Measurements from ENCODE around the gene NUMB.

The NUMB gene

DNA sequence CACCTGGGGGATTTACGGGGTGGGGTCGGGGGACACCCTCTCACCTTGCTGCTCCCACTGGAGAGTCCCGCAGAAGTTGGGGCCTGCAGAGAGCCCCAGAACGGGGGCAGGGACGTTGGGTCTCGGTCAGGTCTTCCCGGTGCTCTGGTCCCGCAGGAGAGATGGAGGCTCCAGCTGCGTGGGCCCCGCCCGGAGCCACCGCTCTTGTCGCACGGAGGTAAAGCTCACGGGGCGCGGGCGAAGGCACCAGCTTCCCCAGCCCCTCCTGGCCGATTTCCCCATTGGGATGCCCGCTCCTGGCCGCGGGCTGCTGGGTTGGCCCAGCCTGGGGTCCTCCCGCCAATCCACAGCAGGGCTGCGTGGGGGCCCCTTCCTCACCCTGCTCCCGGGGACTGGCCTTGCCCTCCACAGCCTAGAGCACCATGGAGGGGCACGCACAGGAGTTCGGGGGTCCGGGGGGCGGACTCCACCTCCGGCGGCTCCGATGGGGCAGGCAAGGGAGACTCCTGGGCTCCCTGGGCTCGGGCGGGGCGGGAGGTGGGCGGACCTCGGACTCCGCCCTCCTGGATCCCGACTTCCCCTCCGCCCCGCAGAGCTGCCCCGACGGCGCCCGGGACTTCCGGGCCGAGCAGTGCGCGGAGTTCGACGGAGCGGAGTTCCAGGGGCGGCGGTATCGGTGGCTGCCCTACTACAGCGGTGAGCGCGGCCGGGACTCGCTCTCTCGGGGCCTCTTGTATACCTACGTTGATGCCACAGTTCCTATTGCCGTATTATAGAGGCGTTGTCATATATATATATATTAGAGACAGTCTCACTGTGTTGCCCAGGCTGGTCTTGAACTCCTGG, 212.6 kb downstream of the NUMB start:
- TF ChIP-seq, protein P1, sequence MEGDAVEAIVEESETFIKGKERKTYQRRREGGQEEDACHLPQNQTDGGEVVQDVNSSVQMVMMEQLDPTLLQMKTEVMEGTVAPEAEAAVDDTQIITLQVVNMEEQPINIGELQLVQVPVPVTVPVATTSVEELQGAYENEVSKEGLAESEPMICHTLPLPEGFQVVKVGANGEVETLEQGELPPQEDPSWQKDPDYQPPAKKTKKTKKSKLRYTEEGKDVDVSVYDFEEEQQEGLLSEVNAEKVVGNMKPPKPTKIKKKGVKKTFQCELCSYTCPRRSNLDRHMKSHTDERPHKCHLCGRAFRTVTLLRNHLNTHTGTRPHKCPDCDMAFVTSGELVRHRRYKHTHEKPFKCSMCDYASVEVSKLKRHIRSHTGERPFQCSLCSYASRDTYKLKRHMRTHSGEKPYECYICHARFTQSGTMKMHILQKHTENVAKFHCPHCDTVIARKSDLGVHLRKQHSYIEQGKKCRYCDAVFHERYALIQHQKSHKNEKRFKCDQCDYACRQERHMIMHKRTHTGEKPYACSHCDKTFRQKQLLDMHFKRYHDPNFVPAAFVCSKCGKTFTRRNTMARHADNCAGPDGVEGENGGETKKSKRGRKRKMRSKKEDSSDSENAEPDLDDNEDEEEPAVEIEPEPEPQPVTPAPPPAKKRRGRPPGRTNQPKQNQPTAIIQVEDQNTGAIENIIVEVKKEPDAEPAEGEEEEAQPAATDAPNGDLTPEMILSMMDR (conservative IDR thresholded peaks at IDR 0.05): no peak
- no peak overlapping the region for H3K27ac ChIP-seq

DNA sequence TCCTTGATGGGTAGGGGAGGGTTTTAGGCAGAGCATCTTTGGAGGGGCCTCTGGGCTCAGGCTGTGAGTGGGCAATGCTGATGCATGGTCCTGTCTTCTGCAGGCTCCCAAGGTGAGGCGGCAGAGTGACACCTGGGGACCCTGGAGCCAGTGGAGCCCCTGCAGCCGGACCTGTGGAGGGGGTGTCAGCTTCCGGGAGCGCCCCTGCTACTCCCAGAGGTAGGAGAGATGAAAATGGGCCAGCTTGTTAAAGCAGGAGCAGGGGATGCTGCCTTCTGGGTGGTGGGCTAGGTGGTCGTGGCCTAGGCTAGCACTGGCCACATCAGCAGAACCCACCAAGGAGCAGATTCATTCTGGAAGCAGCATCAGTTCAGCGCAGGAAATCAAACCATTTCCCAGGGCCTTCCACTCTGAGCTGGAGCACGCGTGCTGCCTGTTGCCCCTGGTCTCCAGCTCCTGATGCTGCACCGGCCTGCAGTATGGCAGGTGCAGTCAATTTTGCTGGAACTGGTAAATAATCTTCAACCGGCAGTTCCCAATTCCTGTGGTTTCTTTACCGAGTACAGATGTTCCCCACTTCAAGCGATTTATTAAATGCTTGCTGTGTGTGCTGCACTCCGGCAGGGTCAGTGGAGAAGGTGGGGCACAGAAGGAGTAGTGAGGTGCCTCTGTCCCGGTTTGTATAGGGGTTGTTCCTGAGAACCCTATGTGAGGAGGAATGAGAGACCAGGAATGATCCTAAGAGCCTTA, 213.6 kb downstream of the NUMB start:
- no peak overlapping the region for H3K27ac ChIP-seq
- TF ChIP-seq, protein P1 (conservative IDR thresholded peaks at IDR 0.05): no peak

GRCh38 chr14:73243748-73244147, 214.6 kb downstream of the NUMB start:
- TF ChIP-seq, protein P1 (conservative IDR thresholded peaks at IDR 0.05): no peak
- no peak overlapping the region for H3K27ac ChIP-seq

DNA sequence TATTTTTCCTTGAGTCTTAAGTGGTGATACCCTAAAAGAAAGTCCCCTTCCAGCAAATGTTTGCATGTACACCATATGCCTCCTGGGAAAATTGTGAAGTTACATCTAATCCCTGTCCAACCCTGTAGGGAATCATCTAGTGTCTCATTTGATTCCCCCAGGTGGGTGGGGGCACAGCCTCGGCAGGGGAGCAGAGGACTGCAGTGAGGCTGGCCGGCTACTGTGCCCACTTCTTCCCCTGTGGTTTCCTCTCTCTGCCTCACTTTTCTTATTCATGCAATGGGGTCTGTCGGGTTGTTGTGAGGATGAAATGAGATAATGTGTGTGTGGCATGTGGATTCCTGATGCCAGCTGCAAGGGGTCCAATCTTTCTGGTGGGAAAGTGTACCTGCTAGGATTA, 215.0 kb downstream of the NUMB start:
- H3K27ac ChIP-seq: no peak overlapping the region
- TF ChIP-seq, protein P1 (conservative IDR thresholded peaks at IDR 0.05): no peak

DNA sequence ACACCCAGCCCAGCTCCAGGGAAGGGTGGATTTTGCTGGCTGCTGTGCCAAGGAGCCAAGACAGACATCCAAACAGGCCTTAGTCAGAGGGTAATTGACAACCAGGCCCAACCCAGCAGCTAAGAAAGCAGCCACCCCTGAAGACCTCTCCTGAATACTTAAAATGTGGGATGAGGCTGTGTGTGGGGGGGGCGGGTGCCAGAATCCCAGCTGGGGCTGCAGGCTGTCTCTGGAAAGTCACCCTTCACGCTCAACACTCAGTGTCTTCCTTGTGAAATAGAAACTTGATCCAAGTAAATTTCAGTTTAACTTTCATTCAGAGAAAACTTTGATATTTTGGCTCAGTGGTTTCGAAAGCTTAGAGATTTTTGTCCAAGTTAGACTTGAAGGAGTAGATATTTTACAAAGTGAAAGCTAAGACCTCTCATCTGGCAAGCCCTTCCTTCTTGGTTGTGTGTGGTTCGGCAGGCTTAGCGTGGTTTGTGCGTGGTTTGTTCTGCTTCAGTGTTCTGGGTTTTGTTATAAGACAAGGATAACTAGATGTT, 215.9 kb downstream of the NUMB start:
- TF ChIP-seq, protein P1 (conservative IDR thresholded peaks at IDR 0.05): no peak
- no peak overlapping the region for H3K27ac ChIP-seq

DNA sequence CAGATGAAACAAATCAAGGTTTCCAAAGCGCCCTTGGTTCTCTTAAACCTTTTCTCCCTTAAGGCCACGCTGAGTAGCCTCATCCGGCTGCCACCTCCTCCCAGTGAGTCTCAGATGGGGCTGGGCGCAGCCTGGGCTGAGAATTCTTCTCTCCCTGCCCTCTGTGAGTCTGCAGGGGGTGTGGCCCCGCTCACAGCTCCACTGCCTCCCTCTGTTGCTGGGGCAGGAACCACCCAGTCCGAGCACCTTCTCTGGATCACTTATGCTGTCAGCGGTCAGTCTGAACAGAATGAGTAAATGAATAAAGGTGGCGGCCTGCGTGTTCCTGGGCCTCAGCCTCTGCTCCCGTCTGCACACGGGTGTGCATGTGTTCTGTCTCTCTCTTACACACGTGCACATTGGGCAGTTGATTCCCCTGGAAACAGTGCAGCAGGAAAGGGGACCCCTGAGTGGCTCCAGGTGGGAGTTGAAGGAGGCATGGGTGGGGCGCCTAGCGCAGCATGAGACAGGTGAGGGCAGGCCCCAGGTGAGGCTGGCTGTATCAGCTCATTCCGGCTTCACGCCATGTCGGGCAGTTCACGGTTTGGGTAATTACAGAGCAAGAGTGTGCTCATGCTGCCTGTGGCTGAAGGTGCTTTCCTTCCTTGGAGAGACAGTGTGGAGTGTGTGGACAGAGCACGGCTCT, 216.7 kb downstream of the NUMB start:
- H3K27ac ChIP-seq: no peak overlapping the region
- TF ChIP-seq, protein P1 (conservative IDR thresholded peaks at IDR 0.05): no peak
